GM23338 (cell line): ENCODE results near the gene CAMSAP1. TPM values are rescaled to one million over a fixed set of nuclear protein-coding genes. Genes with fewer than 3 reads are reported as not detected.

Experiments used
- ATAC-seq: fragments of 200-7000 bp; cut with Tn5 transposase; 3 replicates; pipeline ENCODE4 v1.9.1; 2020
- DNase-seq: peaks from one replicate; pipeline ENCODE4 v3.0.0-alpha.2; 2015; ENCODE audit warnings: low spot score
- H2AFZ ChIP-seq: fragments of 200-600 bp; sonication (generic); 2 replicates; pipeline ENCODE4 v1.8.0; 2016; ENCODE audit warnings: antibody characterized with exemption, mild to moderate bottlenecking, moderate library complexity
- H3F3A ChIP-seq: fragments of 200-600 bp; sonication (generic); replicated peaks from 2 replicates; pipeline ENCODE4 v1.8.0; 2017; ENCODE audit warnings: antibody characterized with exemption, mixed run types, low read depth
- H3K27ac ChIP-seq: fragments of 200-600 bp; sonication (generic); 2 replicates; pipeline ENCODE4 v1.6.1; 2016; ENCODE audit warnings: low read depth
- H3K27me3 ChIP-seq: fragments of 200-600 bp; sonication (generic); 2 replicates; pipeline ENCODE4 v1.8.0; 2016; ENCODE audit warnings: mild to moderate bottlenecking, mixed run types, moderate library complexity; ENCODE audit not compliant: insufficient read depth
- H3K36me3 ChIP-seq: fragments of 200-600 bp; sonication (generic); 2 replicates; pipeline ENCODE4 v1.8.0; 2016; ENCODE audit warnings: mild to moderate bottlenecking; ENCODE audit not compliant: insufficient read depth
- H3K4me1 ChIP-seq: fragments of 200-600 bp; sonication (generic); 2 replicates; pipeline ENCODE4 v1.8.0; 2016; ENCODE audit warnings: mild to moderate bottlenecking, moderate library complexity; ENCODE audit not compliant: insufficient read depth
- H3K4me2 ChIP-seq: fragments of 200-600 bp; sonication (generic); 2 replicates; pipeline ENCODE4 v1.7.1; 2017; ENCODE audit warnings: mixed run types
- H3K4me3 ChIP-seq: fragments of 200-600 bp; sonication (generic); 2 replicates; pipeline ENCODE4 v1.6.1; 2016; ENCODE audit warnings: mixed run types
- H3K79me2 ChIP-seq: fragments of 200-600 bp; sonication (generic); replicated peaks from 2 replicates; pipeline ENCODE4 v1.8.0; 2017; ENCODE audit warnings: mild to moderate bottlenecking; ENCODE audit not compliant: insufficient read depth
- H3K9me2 ChIP-seq: fragments of 200-600 bp; sonication (generic); 2 replicates; pipeline ENCODE4 v1.8.0; 2017; ENCODE audit not compliant: insufficient read depth
- H4K20me1 ChIP-seq: fragments of 200-600 bp; sonication (generic); replicated peaks from 2 replicates; pipeline ENCODE4 v1.8.0; 2017; ENCODE audit warnings: mild to moderate bottlenecking; ENCODE audit not compliant: insufficient read depth
- H3K27ac Mint-ChIP-seq: 2 replicates; pipeline ENCODE4 v1.8.0; 2020; ENCODE audit warnings: inconsistent platforms, mild to moderate bottlenecking, moderate library complexity, mixed read lengths
- H3K27me3 Mint-ChIP-seq: 3 replicates; pipeline ENCODE4 v1.8.0; 2022; ENCODE audit warnings: low read depth, mild to moderate bottlenecking, moderate library complexity, mixed read lengths, inconsistent platforms; ENCODE audit not compliant: insufficient read depth, poor library complexity
- H3K36me3 Mint-ChIP-seq: 3 replicates; pipeline ENCODE4 v1.8.0; 2021; ENCODE audit warnings: low read depth, mild to moderate bottlenecking, inconsistent platforms, moderate library complexity, mixed read lengths
- H3K4me1 Mint-ChIP-seq: 3 replicates; pipeline ENCODE4 v1.8.0; 2020; ENCODE audit warnings: mild to moderate bottlenecking, inconsistent platforms, mixed read lengths
- H3K4me3 Mint-ChIP-seq: 3 replicates; pipeline ENCODE4 v1.8.0; 2021; ENCODE audit warnings: moderate library complexity, mild to moderate bottlenecking, inconsistent platforms, mixed read lengths
- H3K9me3 Mint-ChIP-seq: 3 replicates; pipeline ENCODE4 v1.8.0; 2020; ENCODE audit warnings: moderate library complexity, mild to moderate bottlenecking, inconsistent platforms, mixed read lengths
- CTCF ChIP-seq, 2 experiments: fragments of 200-600 bp in 1 of 2; sonication (generic) in 1 of 2; conservative IDR thresholded peaks; 2 replicates each; pipeline versions ENCODE4 v1.5.1 to v1.6.1; 2016 to 2017; ENCODE audit warnings: antibody characterized with exemption in 2 of 2, low read depth in 2 of 2, mild to moderate bottlenecking in 2 of 2, moderate library complexity in 1 of 2
- ETS1 ChIP-seq: IDR thresholded peaks from 2 replicates; pipeline ENCODE4 v1.6.1; 2016; ENCODE audit warnings: antibody characterized with exemption
- EZH2 ChIP-seq: fragments of 200-600 bp; sonication (generic); IDR thresholded peaks from one replicate; pipeline ENCODE4 v1.8.0; 2017; ENCODE audit warnings: antibody characterized with exemption, mild to moderate bottlenecking, low read depth; ENCODE audit not compliant: unreplicated experiment
- REST ChIP-seq: IDR thresholded peaks from one replicate; pipeline ENCODE4 v1.6.1; 2018; ENCODE audit warnings: antibody characterized with exemption; ENCODE audit not compliant: unreplicated experiment
- STAT1 ChIP-seq: IDR thresholded peaks from one replicate; pipeline ENCODE4 v1.6.1; 2016; ENCODE audit warnings: antibody characterized with exemption; ENCODE audit not compliant: unreplicated experiment
- ZNF114 ChIP-seq: fragments of 250-450 bp; sonication (Bioruptor Pico); IDR thresholded peaks from 2 replicates; pipeline ENCODE4 v1.5.0; 2020; ENCODE audit warnings: mild to moderate bottlenecking, moderate library complexity
- polyA plus RNA-seq: library from polyadenylated mRNA; unstranded; fragments of >200 nt; fragmentation: Nextera tagmentation; extraction: Ambion mirVana; gene quantifications from 2 replicates; pipeline ENCODE4 v1.2.1, GENCODE V29; 2016
- total RNA-seq: library from RNA; depleted of rRNA; stranded (reverse); fragments of >200 nt; shearing (Covaris generic); gene quantifications from 2 replicates; pipeline ENCODE4 v1.2.3, GENCODE V29; 2014

CAMSAP1 gene
- total and polyA plus RNA-seq, 2 experiments from 2014 or later, result 6.9 to 75.4 TPM

GRCh38 chr9:135785013-135785575 lies 122.3 kb downstream of the CAMSAP1 start (continued):
- TF ChIP-seq CTCF (conservative IDR thresholded peaks at IDR 0.05; ENCODE audit: low read depth in 2 of 2) (no peak), REST (no peak), STAT1 (no peak), ZNF114 (CRISPR knock-in tag) (no peak), ETS1 (no peak)

- Histone ChIP-seq H3K36me3 (no peaks in the 10 kb centered on the region), H4K20me1 (no peaks in the 10 kb centered on the region), H3K4me2 (no peak overlapping the region), H3K4me3 (no peak overlapping the region), H3K9me2 (no peaks in the 10 kb centered on the region), H3K27me3 (no peaks in the 10 kb centered on the region), H2AFZ (no peak overlapping the region), H3K27ac (no peak overlapping the region), H3K4me1 (no peaks in the 10 kb centered on the region), H3F3A (no peaks in the 10 kb centered on the region), H3K79me2 (no peaks in the 10 kb centered on the region)
- Mint-ChIP-seq H3K27ac (no peak overlapping the region), H3K4me1 (no peaks in the 10 kb centered on the region), H3K9me3 (no peaks in the 10 kb centered on the region), H3K27me3 (peaks cover 5% of the 10 kb centered on the region), H3K4me3 (no peak overlapping the region), H3K36me3 (no peaks in the 10 kb centered on the region)
- no peak for DNase-seq
- peak; percentile 13; the same call in 2 of the 3 replicates for ATAC-seq
- TF ChIP-seq CTCF (conservative IDR thresholded peaks at IDR 0.05; ENCODE audit: low read depth in 2 of 2) (0 out of 4 replicates have a peak, but pooled peaks of 1 of the 2 experiments have one; percentile 2), EZH2 (no peak)
These were observed 123.7 kb downstream of the CAMSAP1 start for GRCh38 chr9:135783540-135784245.
